Body of pancreas (tissue), 4 donors: ENCODE data around the gene ADNP. TPM values are rescaled to one million over a fixed set of nuclear protein-coding genes. Genes with fewer than 3 reads are reported as not detected.

Experiments used
- ATAC-seq: fragments of 150-250 bp; one replicate; pipeline ENCODE4 v1.9.1; 2016
- DNase-seq, 4 donors: peaks; one replicate each; pipeline ENCODE4 v3.0.0-alpha.2; 2019
- H3K27ac ChIP-seq, 4 donors: fragments of 200-600 bp; sonication (generic); 1 replicate in 3 of 4; 2 replicates in 1 of 4; pipeline versions ENCODE4 v1.5.1 to v1.6.1; 2016 to 2019; ENCODE audit warnings: mild to moderate bottlenecking in 1 of 4, mixed read lengths in 1 of 4, moderate library complexity in 1 of 4
- H3K27me3 ChIP-seq, 2 donors: fragments of 200-600 bp; sonication (generic); one replicate each; pipeline ENCODE4 v1.6.0; 2016; ENCODE audit warnings: mild to moderate bottlenecking in 1 of 2
- H3K36me3 ChIP-seq, 2 donors: fragments of 200-600 bp; sonication (generic); replicated peaks in 1 of 2; 2 replicates each; pipeline ENCODE4 v1.5.1; 2016; ENCODE audit warnings: low read depth in 2 of 2; ENCODE audit not compliant: insufficient read depth in 1 of 2
- H3K4me1 ChIP-seq: fragments of 200-600 bp; sonication (generic); one replicate; pipeline ENCODE4 v1.6.0; 2016
- H3K4me3 ChIP-seq, 2 donors: fragments of 200-600 bp; sonication (generic); 1 replicate in 1 of 2; 2 replicates in 1 of 2; pipeline ENCODE4 v1.5.1; 2016 to 2019
- H3K9me3 ChIP-seq, 3 donors: fragments of 200-600 bp; sonication (generic); 1 replicate in 2 of 3; 2 replicates in 1 of 3; pipeline ENCODE4 v1.5.1; 2016
- CTCF ChIP-seq, 7 experiments: fragments of 450-650 bp in 4 of 7; fragments of 200-600 bp in 3 of 7; sonication (generic) in 3 of 7; IDR thresholded peaks; one replicate each; pipeline ENCODE4 v1.5.1; 2016 to 2019; ENCODE audit warnings: antibody characterized with exemption in 7 of 7
- POLR2A ChIP-seq, 3 donors: fragments of 450-650 bp; IDR thresholded peaks; one replicate each; pipeline ENCODE4 v1.6.1; 2016; ENCODE audit warnings: antibody characterized with exemption in 3 of 3, mild to moderate bottlenecking in 2 of 3
- WGBS, 2 donors: methylation state at CpG; one replicate each; pipeline ENCODE4 v1.1.5; 2017; 5-methylcytosine and 5-hydroxymethylcytosine counted together
- intact Hi-C: fragments of 100-400 bp; cut with DNase I; formaldehyde crosslinking; loops from one replicate; pipeline ENCODE4 v1.15.1; 2023
- total RNA-seq, 2 donors: library from RNA; depleted of rRNA; stranded (reverse); fragments of >200 nt; gene quantifications; one replicate each; pipeline ENCODE4 v1.1.0, GENCODE V29; 2016

Gene ADNP
- total RNA-seq, 2 donors from 2014 or later: 28.0 to 28.7 TPM

DNA sequence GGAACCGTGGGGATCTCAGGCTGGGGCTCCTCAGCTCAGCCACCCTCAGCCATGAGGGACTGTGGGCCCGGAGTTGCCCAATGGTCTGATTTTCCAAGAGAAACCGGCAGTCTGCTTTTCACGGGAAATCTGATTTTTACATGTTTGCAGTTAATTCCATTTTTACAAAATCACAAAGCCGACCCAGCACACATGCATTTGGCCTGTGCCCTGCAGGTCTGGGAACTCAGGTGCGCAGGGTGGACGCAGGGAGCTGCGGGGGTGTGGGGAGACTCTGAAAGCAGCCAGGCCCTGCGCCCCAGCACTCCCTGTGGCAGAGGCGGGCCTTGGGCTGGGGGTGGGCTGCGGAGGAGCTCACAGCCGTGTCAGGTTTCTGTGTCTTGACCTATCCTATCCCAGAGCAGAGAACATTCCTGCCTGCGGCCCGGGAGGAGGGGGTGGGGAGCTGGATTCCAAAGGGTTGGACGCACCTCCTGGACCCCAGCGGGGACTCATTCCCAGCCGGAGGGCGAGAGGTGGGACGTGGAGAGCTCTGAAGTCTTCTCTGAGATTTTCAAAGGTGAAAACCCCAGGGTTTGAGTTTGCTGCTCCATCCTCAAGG is 60.6 kb downstream of the ADNP start:
- no peaks in the 10 kb centered on the region for H3K27me3 ChIP-seq
- TF ChIP-seq CTCF (IDR thresholded peaks at IDR 0.05) (no peak), POLR2A (IDR thresholded peaks at IDR 0.05) (no peak)
- DNase-seq (no peak), ATAC-seq (no peak)
- WGBS, 2 donors: 75 to 79% methylated on average over 6 to 19 of the region's 19 CpGs
- H3K36me3 ChIP-seq: no peaks in the 10 kb centered on the region
- no peaks in the 10 kb centered on the region for H3K4me1 ChIP-seq
- H3K27ac ChIP-seq: no peak overlapping the region
- no peaks in the 10 kb centered on the region for H3K9me3 ChIP-seq
- no peak overlapping the region for H3K4me3 ChIP-seq
- intact Hi-C loops: no loop called here

GRCh38 chr20:50868509-50869495 is 62.4 kb downstream of the ADNP start:
- Histone ChIP-seq H3K4me1 (no peaks in the 10 kb centered on the region), H3K4me3 (no peak overlapping the region), H3K27me3 (no peaks in the 10 kb centered on the region), H3K36me3 (no peaks in the 10 kb centered on the region), H3K9me3 (no peaks in the 10 kb centered on the region), H3K27ac (no peak overlapping the region)
- no peak for TF ChIP-seq CTCF (IDR thresholded peaks at IDR 0.05)
- TF ChIP-seq POLR2A (IDR thresholded peaks at IDR 0.05): no peak
- ATAC-seq: no peak
- peak in 1 of 4 donors; percentile 33 for DNase-seq
- 78 to 83% methylated on average over 10 to 11 of the region's 11 CpGs for WGBS, 2 donors
- intact Hi-C loops: no loop called here

DNA sequence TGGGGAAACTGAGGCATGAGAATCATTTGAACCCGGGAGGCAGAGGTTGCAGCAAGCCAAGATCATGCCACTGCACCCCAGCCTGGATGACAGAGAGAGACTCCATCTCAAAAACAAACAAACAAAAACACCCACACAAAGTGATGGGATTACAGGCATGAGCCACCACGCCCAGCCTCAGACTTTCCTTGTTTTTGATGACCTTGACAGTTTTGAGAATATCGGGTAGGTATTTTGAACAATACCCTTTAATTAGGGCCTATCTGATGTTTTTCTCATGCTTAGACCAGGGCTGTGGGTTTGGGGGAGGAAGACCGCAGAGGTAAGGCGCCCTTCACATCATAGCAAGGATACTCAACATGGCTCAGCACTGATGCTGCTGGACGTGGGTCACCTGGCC is 63.4 kb downstream of the ADNP start:
- Histone ChIP-seq H3K9me3 (no peaks in the 10 kb centered on the region), H3K4me1 (no peaks in the 10 kb centered on the region), H3K36me3 (no peaks in the 10 kb centered on the region), H3K27me3 (no peaks in the 10 kb centered on the region), H3K27ac (no peak overlapping the region), H3K4me3 (no peak overlapping the region)
- intact Hi-C loops: no loop called here
- ATAC-seq: no peak
- WGBS, 2 donors: 82 to 85% methylated on average over 6 of the region's 6 CpGs
- no peak for TF ChIP-seq CTCF (IDR thresholded peaks at IDR 0.05)
- no peak for TF ChIP-seq POLR2A (IDR thresholded peaks at IDR 0.05)
- DNase-seq: no peak

DNA sequence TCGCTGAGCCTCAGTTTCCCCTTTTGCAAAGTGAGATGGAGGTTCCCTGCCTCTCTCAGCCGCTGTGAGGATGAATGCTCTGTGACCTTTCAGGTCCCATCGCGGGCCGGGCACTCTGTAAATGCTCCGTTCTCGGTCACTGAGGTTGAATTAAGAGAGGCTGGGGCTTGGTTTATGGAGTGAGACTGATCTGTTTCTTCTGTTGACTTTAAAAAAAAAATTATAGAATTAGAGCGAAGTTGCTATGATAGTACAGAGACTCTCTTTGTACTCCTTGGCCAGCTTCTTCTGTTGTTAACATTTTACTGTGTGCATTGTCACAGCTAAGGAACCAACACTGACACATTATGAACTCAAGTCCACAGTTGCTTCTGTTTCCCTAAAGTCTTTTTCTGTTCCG is 64.4 kb downstream of the ADNP start:
- DNase-seq (no peak), ATAC-seq (no peak)
- TF ChIP-seq POLR2A (IDR thresholded peaks at IDR 0.05): no peak
- no peak for TF ChIP-seq CTCF (IDR thresholded peaks at IDR 0.05)
- H3K4me1 ChIP-seq: no peaks in the 10 kb centered on the region
- H3K36me3 ChIP-seq: no peaks in the 10 kb centered on the region
- H3K9me3 ChIP-seq: no peaks in the 10 kb centered on the region
- 82 to 86% methylated on average over 9 of the region's 9 CpGs for WGBS, 2 donors
- intact Hi-C loops: no loop called here
- H3K27me3 ChIP-seq: no peaks in the 10 kb centered on the region
- no peak overlapping the region for H3K27ac ChIP-seq
- H3K4me3 ChIP-seq: no peak overlapping the region
